GM12801 (cell line): Measurements from ENCODE around the gene SPTLC3.

Source experiments
- TF ChIP-seq, protein P1 (sequence below): IDR thresholded peaks from one replicate; pipeline ENCODE4 v1.5.1; 2011; ENCODE audit warnings: control low read depth; ENCODE audit not compliant: insufficient read length; ENCODE audit errors: extremely low read depth

The SPTLC3 gene

DNA sequence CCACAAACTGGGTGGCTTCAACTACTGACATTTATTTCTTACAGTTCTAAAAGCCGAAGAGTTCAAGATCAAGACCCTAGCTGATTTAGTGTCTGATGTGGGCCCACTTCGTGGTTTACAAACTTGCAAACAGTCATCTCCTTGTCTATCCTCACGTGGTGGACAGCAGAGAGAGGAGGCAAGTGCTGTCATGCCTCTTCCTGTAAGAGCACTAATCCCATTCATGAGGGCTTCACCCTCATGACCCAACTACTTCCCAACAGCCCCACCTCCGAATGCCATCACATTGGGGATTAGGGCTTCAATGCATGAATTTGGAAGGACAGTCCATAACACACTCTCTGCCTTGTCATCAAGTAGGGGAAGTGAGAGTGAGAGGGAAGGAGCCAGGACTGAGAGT, 196.7 kb downstream of the SPTLC3 start:
- TF ChIP-seq, protein P1, sequence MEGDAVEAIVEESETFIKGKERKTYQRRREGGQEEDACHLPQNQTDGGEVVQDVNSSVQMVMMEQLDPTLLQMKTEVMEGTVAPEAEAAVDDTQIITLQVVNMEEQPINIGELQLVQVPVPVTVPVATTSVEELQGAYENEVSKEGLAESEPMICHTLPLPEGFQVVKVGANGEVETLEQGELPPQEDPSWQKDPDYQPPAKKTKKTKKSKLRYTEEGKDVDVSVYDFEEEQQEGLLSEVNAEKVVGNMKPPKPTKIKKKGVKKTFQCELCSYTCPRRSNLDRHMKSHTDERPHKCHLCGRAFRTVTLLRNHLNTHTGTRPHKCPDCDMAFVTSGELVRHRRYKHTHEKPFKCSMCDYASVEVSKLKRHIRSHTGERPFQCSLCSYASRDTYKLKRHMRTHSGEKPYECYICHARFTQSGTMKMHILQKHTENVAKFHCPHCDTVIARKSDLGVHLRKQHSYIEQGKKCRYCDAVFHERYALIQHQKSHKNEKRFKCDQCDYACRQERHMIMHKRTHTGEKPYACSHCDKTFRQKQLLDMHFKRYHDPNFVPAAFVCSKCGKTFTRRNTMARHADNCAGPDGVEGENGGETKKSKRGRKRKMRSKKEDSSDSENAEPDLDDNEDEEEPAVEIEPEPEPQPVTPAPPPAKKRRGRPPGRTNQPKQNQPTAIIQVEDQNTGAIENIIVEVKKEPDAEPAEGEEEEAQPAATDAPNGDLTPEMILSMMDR: no peak

DNA sequence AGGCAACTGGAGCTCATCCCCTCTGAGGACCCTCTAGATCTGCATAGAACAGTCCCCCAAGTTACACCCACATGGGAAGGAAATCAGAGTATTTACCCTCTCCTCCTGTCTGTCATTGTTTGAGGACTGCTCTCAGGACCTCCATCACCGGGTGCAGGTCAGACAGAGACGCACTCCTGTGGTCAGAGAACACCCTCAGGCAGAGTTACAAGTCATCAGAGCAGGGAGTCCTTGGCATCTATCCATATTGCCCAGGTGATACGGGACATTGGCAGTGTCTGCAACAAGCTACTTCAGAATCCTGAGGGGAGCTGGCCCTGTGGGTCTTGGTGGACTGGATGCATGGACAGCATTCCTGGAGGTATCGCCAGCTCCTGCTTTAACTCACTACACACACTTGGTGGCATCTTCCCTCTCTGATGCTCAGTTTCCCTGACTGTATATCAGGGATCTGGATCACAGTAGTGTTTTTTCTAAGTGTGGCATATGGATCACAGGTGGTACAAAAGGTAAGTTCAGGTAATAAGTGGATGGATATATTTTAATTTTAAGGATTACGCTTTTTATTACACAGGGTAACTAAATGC, 197.2 kb downstream of the SPTLC3 start:
- TF ChIP-seq, protein P1: no peak

DNA sequence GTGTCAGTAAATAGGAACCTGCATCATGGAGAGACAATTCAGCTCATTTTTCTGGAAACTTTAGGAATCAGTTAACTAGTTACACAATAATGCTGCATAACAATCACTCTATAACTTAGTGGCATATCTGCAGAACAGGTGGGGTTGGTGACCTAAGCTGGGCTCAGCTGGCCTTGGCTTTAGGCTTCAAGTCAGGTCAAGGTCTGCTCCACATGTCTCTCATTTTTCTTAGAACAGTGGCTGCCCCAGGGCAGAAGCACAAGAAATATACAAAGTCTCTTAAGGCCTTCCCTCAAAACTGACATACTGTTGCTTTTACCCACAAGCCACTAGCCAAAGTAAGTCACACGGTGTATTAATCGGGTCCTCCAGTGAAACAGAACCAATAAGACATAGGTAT, 198.2 kb downstream of the SPTLC3 start:
- TF ChIP-seq, protein P1: no peak

DNA sequence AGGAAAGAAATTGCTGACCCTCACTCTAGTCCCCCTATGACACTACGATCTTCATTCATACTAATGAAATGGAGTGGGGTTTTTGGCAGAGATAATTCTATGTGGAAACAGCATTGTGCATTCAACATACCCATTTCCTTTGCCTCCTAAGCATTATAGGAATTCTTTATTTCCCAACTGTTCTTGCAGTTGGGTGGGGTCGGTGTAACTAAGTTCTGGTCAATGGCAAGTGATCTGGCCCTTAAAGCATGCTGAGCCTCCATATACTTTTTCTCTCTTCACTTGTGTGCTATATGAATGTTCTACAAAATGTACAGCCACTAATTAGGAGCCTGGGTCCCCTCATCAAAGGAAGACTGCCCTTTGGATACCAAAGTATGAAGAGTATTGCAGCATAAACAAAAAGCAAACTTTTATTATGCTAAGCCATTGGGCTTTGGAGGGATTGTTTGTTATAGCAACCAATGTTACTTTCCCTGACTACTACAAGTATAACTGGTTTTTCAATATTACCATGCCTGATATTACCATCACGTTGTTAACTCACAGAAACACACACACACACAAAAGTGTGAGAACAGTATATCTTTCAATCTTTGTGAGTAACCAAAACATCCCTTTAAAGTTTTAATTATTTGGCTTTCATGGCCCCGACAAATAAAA, 203.3 kb downstream of the SPTLC3 start:
- TF ChIP-seq, protein P1: no peak

DNA sequence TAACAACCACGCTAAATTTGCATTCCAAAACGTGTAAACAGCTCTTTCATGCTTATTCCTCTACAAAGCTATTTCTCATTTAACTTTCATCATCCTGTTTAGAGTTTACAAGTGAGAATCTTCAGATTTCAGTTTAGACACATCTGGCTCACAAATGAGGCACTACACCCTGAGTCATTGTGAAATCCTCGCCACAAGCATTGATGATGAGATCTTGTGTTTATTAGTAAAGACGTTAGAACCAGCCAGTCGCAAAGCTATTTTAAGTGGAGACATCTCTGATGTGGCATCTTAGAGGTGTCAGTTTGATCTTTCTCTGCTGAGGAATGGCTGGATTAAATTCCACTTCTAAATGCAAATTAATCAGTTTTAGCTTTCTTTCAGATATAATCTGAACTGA, 204.0 kb downstream of the SPTLC3 start:
- TF ChIP-seq, protein P1: no peak

DNA sequence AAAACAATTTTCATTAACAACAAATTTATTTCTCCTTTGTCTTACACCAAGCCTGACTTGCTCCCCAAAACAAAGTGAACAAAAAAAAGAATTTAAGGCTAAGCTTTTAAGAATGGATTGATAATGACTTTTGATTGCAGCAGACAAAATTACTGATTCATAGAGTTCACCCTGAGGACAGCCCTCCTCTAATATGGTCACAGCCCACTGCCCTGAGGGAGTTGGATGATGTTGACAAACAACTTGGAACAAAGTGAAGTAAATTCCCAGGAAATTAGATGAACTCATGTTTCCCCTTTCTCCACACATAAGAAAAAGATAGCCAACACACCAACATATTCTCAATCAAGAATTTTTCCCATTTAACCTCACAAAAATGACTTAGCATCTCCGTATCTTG, 204.6 kb downstream of the SPTLC3 start:
- TF ChIP-seq, protein P1: no peak

DNA sequence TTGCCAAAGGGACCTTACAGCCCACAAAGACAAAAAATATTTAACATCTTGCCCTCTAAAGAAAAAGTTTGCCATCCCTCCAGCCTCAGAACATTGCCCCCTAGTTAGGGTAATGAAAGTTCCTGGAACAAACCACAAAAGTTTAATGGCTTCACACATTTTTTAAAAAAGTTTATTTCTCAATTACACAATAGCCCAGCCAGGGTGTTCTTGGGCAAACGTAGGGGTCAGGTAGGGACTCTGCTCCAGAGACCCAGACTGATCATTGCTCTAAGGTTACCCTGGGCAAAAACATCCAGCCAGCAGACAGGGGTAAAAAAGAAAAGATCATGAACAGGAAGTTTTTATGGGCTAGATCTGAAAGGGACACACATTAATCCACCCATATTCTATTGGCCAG, 207.8 kb downstream of the SPTLC3 start:
- TF ChIP-seq, protein P1: no peak
